Measurements from ENCODE around the gene REC114. TPM values are rescaled to one million over a fixed set of nuclear protein-coding genes. Genes with fewer than 3 reads are reported as not detected.

REC114 gene
- total RNA-seq, 1 experiment from 2014 or later: not detected

- H2AFZ ChIP-seq (ENCODE audit: low read depth, low read length, poor library complexity, severe bottlenecking): no peak overlapping the region
- no peaks in the 10 kb centered on the region for H3K9me2 ChIP-seq (ENCODE audit: insufficient read depth)
- H3K27me3 ChIP-seq (ENCODE audit: insufficient read depth, low read length): no peaks in the 10 kb centered on the region
- no peaks in the 10 kb centered on the region for H3K79me2 ChIP-seq (ENCODE audit: insufficient read depth, low read length)
- intact Hi-C loops (cut with micrococcal nuclease): no loop called here
- no peaks in the 10 kb centered on the region for H4K20me1 ChIP-seq (ENCODE audit: insufficient read depth)
- no peak overlapping the region for H3K4me2 ChIP-seq (ENCODE audit: low read length)
- H3K4me1 ChIP-seq (ENCODE audit: control insufficient read depth in 1 of 2, insufficient read depth in 2 of 2, low read length in 2 of 2): no peaks in the 10 kb centered on the region
- ATAC-seq (no peak), DNase-seq (ENCODE audit: low read depth, low spot score) (no peak)
- RAD21 ChIA-PET (ENCODE audit: low non-redundant PET in 1 of 2, low total read pairs in 2 of 2, uncharacterized antibody in 2 of 2, unreplicated experiment in 2 of 2): no interaction called here
- no peak for TF ChIP-seq CTCF (IDR thresholded peaks at IDR 0.05 in 2 of 3, conservative IDR thresholded peaks at IDR 0.05 in 1 of 3; ENCODE audit: borderline replicate concordance in 1 of 3, insufficient read depth in 1 of 3, low read depth in 2 of 3, low read length in 2 of 3)
- TF ChIP-seq TCF7L2 (IDR thresholded peaks at IDR 0.05; ENCODE audit: borderline replicate concordance, extremely low read depth, insufficient read depth, insufficient read length): no peak
- TF ChIP-seq SP1 (IDR thresholded peaks at IDR 0.05; ENCODE audit: low read depth): no peak
- no peaks in the 10 kb centered on the region for H3K9me3 ChIP-seq (ENCODE audit: control insufficient read depth in 1 of 2, insufficient read depth in 1 of 2, low read depth in 1 of 2, low read length in 2 of 2)
- CTCF ChIA-PET: interaction anchor here (0.9 kb wide), 1 partner anchor 11 kb away, joined by 5 read pairs; no protein-coding TSS in a partner anchor
- no peak overlapping the region for H3K4me3 ChIP-seq (replicated peaks in 1 of 2; ENCODE audit: low read depth in 1 of 2, low read length in 2 of 2)
- BruUV-seq (replicated peaks): no TSS peak
- no peak overlapping the region for H3K9ac ChIP-seq (ENCODE audit: low read length)
- H3K36me3 ChIP-seq (ENCODE audit: control insufficient read depth in 1 of 2, insufficient read depth in 2 of 2, low read length in 2 of 2): peaks cover 23 to 37% of the 10 kb centered on the region in 2 experiments; a peak in 3 of 4 replicates
- H3K27ac ChIP-seq (ENCODE audit: low read depth, low read length): no peak overlapping the region
- POLR2A ChIA-PET: no interaction called here
These were observed 128.4 kb downstream of the REC114 start for GRCh38 chr15:73571346-73571745.

GRCh38 chr15:73572296-73572695 is 129.3 kb downstream of the REC114 start:
- Histone ChIP-seq H3K9me3 (ENCODE audit: control insufficient read depth in 1 of 2, insufficient read depth in 1 of 2, low read depth in 1 of 2, low read length in 2 of 2) (no peaks in the 10 kb centered on the region), H4K20me1 (ENCODE audit: insufficient read depth) (no peaks in the 10 kb centered on the region), H2AFZ (ENCODE audit: low read depth, low read length, poor library complexity, severe bottlenecking) (no peak overlapping the region), H3K4me2 (ENCODE audit: low read length) (no peak overlapping the region), H3K4me3 (replicated peaks in 1 of 2; ENCODE audit: low read depth in 1 of 2, low read length in 2 of 2) (no peak overlapping the region), H3K4me1 (ENCODE audit: control insufficient read depth in 1 of 2, insufficient read depth in 2 of 2, low read length in 2 of 2) (no peaks in the 10 kb centered on the region), H3K36me3 (ENCODE audit: control insufficient read depth in 1 of 2, insufficient read depth in 2 of 2, low read length in 2 of 2) (peaks cover 23 to 37% of the 10 kb centered on the region in 2 experiments; a peak in 3 of 4 replicates), H3K27me3 (ENCODE audit: insufficient read depth, low read length) (no peaks in the 10 kb centered on the region), H3K27ac (ENCODE audit: low read depth, low read length) (no peak overlapping the region), H3K9ac (ENCODE audit: low read length) (no peak overlapping the region), H3K9me2 (ENCODE audit: insufficient read depth) (no peaks in the 10 kb centered on the region), H3K79me2 (ENCODE audit: insufficient read depth, low read length) (no peaks in the 10 kb centered on the region)
- no peak for TF ChIP-seq POLR2A (IDR thresholded peaks at IDR 0.05; ENCODE audit: borderline replicate concordance, extremely low read depth, insufficient read depth, insufficient read length)
- TF ChIP-seq RAD21 (IDR thresholded peaks at IDR 0.05; ENCODE audit: low read depth): no peak
- BruUV-seq (replicated peaks): no TSS peak
- ATAC-seq (no peak), DNase-seq (ENCODE audit: low read depth, low spot score) (no peak)
- ChIA-PET RAD21 (ENCODE audit: low non-redundant PET in 1 of 2, low total read pairs in 2 of 2, uncharacterized antibody in 2 of 2, unreplicated experiment in 2 of 2) (no interaction called here), POLR2A (no interaction called here), CTCF (no interaction called here)
- intact Hi-C loops (cut with micrococcal nuclease): no loop called here
